ENCODE data around the gene FKBP14. TPM values are rescaled to one million over a fixed set of nuclear protein-coding genes. Genes with fewer than 3 reads are reported as not detected.

Gene FKBP14, protein sequence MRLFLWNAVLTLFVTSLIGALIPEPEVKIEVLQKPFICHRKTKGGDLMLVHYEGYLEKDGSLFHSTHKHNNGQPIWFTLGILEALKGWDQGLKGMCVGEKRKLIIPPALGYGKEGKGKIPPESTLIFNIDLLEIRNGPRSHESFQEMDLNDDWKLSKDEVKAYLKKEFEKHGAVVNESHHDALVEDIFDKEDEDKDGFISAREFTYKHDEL
- 23.2 and 28.3 TPM in 2 replicates for total RNA-seq

DNA sequence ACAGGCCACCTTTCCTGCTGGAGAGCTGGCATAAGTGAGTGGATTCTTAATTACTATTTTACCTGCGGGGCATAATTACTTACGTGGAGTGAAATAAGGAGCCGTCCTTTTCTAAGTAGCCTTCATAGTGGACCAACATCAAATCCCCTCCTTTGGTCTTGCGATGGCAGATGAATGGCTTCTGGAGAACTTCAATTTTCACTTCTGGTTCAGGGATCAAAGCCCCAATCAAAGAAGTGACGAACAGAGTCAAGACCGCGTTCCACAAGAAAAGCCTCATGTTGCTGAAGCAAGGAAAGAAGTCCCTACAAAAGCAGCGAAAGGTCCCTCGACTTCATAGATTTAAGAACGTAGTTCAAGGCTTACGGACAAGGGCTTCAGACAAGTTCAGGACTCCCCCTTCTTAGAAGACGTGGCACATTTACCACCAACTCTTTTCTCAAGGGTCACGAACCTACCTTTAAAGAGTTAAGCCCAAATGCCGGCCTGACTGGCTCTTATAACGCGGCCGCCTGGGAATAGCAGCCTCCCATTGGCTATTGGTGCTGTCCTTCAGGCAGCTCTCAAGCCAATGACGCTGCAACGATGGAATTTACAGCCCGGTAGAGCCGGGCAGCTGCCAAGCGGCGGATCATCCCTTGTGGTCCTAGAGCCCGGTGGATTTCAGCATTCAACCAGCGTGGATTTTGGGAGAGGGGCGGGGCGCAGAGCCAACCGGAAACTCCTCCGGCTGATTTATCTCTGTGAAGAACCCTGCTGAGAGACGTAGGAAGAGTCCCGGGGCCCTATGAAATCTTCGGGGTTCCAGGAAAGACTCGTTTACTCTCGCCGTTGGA is at the start of gene FKBP14:
TSS of gene FKBP14 (minus strand) at position 474 of the 836 bp plus-strand sequence. CDS start at position 280, 194 bp downstream.

GRCh38 chr7:30028216-30028748 is 1.8 kb upstream of the FKBP14 start, which contains the start of gene PLEKHA8:
PLEKHA8 (plus strand) TSS chr7:30028412; CDS start chr7:30028763, 351 bp downstream.

DNA sequence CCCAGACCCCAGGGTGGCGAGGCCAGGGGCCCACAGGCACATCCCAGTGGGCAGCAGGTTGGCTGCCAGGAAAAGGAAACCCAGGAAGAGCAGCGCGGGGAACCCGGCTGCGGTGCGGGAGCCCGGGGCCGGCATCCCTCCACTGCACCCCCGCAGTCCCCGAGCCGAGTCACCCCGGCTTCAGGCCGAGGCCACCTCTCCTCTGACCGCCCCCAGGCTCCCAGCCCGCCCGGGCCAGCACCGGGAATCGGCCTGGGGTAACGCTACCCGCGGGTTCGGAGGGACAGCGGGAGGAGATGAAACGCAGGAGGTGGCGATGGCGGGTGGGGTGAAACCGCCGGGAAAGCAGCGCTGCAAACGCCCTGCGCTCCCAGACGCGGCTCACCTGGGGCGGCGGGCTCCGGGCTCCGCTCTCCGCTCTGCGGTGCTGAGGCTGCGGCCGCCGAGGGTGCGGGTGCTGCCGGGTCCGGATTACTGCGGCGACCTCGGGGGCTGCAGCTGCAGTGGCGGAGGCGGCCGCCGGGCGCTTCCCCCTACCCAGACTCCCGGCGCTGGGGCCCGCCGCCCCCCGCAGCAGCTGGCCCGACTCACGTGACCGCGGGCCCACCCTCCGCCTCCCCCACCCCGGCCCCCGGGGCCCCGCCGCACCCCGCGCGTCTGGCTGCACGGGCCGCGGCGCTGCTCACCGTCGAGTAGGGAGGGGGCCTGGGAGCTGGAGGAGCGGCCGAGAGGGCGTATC is 37.1 kb downstream of the FKBP14 start, which contains the start of gene SCRN1:
TSS of gene SCRN1 (minus strand) at position 545 of the 739 bp plus-strand sequence. CDS start 20,734 bp downstream, outside the sequence.

Other genes starting within 250 kb of the FKBP14 start
- gene WIPF3, start 220.2 kb downstream of the FKBP14 start, total RNA-seq: not detected in 2 replicates
- 48.7 and 48.8 TPM in 2 replicates for gene SCRN1, start 36.9 kb downstream of the FKBP14 start, total RNA-seq
- 4.7 and 5.3 TPM in 2 replicates for gene PLEKHA8, start 1.7 kb upstream of the FKBP14 start, total RNA-seq
- 24.4 and 27.3 TPM in 2 replicates for gene MTURN, start 108.3 kb upstream of the FKBP14 start, total RNA-seq